Activated CD4-positive, alpha-beta T cell treated with anti-CD3 and anti-CD28 coated beads, Interleukin-2, amount 50 U/mL, for 16 hours (primary cell): ENCODE data around the gene PHLPP1.
"Not testable (repeated sequence)": the region's sequence is repeated elsewhere in the genome, so short reads cannot be mapped to it uniquely, and the experiment has no call there.

ENCODE experiments used
- DNase-seq: peaks from one replicate; pipeline ENCODE4 v3.0.0-alpha.2; 2020

Gene PHLPP1

GRCh38 chr18:62899534-62899933 lies 184.2 kb downstream of the PHLPP1 start:
- DNase-seq: no peak

GRCh38 chr18:62900132-62900883 lies 185.0 kb downstream of the PHLPP1 start:
- DNase-seq: no peak

- DNase-seq: no peak
These were observed 187.4 kb downstream of the PHLPP1 start for GRCh38 chr18:62902776-62903175.

- DNase-seq: no peak
These were observed 189.3 kb downstream of the PHLPP1 start for GRCh38 chr18:62904396-62905285.

- no peak for DNase-seq
These were observed 197.5 kb downstream of the PHLPP1 start for GRCh38 chr18:62912885-62913284.

- DNase-seq: not testable (repeated sequence)
These were observed 198.5 kb downstream of the PHLPP1 start for GRCh38 chr18:62913824-62914223.

- DNase-seq: no peak
These were observed 199.6 kb downstream of the PHLPP1 start for GRCh38 chr18:62914871-62915392.

- no peak for DNase-seq
These were observed 203.0 kb downstream of the PHLPP1 start for GRCh38 chr18:62918361-62918760.

GRCh38 chr18:62919109-62919838 lies 203.9 kb downstream of the PHLPP1 start:
- DNase-seq: no peak

- no peak for DNase-seq
These were observed 209.8 kb downstream of the PHLPP1 start for GRCh38 chr18:62925031-62925688.

- DNase-seq: no peak
These were observed 213.0 kb downstream of the PHLPP1 start for GRCh38 chr18:62928326-62928725.

- no peak for DNase-seq
These were observed 218.0 kb downstream of the PHLPP1 start for GRCh38 chr18:62933261-62933887.

GRCh38 chr18:62935994-62936393 lies 220.7 kb downstream of the PHLPP1 start:
- no peak for DNase-seq

GRCh38 chr18:62937065-62937464 lies 221.7 kb downstream of the PHLPP1 start:
- no peak for DNase-seq

GRCh38 chr18:62938006-62938405 lies 222.7 kb downstream of the PHLPP1 start:
- no peak for DNase-seq

GRCh38 chr18:62938487-62938886 lies 223.1 kb downstream of the PHLPP1 start:
- DNase-seq: no peak

GRCh38 chr18:62939433-62939832 lies 224.1 kb downstream of the PHLPP1 start:
- no peak for DNase-seq

GRCh38 chr18:62939926-62940325 lies 224.6 kb downstream of the PHLPP1 start:
- no peak for DNase-seq

GRCh38 chr18:62942578-62942977 lies 227.2 kb downstream of the PHLPP1 start:
- DNase-seq: no peak

GRCh38 chr18:62944454-62944853 lies 229.1 kb downstream of the PHLPP1 start:
- DNase-seq: no peak

- no peak for DNase-seq
These were observed 233.4 kb downstream of the PHLPP1 start for GRCh38 chr18:62948788-62949187.

- DNase-seq: no peak
These were observed 234.9 kb downstream of the PHLPP1 start for GRCh38 chr18:62950246-62950645.
